GM19328 (cell line): ENCODE results near the gene ILK.
A peak's percentile ranks its signal among the peaks of the same experiment; 100 is the strongest.

Source experiments
- ATAC-seq: cut with Tn5 transposase; IDR thresholded peaks from one replicate; pipeline ENCODE4 v1.9.1; 2021; ENCODE audit warnings: mild to moderate bottlenecking, moderate library complexity; ENCODE audit not compliant: unreplicated experiment

Gene ILK

DNA sequence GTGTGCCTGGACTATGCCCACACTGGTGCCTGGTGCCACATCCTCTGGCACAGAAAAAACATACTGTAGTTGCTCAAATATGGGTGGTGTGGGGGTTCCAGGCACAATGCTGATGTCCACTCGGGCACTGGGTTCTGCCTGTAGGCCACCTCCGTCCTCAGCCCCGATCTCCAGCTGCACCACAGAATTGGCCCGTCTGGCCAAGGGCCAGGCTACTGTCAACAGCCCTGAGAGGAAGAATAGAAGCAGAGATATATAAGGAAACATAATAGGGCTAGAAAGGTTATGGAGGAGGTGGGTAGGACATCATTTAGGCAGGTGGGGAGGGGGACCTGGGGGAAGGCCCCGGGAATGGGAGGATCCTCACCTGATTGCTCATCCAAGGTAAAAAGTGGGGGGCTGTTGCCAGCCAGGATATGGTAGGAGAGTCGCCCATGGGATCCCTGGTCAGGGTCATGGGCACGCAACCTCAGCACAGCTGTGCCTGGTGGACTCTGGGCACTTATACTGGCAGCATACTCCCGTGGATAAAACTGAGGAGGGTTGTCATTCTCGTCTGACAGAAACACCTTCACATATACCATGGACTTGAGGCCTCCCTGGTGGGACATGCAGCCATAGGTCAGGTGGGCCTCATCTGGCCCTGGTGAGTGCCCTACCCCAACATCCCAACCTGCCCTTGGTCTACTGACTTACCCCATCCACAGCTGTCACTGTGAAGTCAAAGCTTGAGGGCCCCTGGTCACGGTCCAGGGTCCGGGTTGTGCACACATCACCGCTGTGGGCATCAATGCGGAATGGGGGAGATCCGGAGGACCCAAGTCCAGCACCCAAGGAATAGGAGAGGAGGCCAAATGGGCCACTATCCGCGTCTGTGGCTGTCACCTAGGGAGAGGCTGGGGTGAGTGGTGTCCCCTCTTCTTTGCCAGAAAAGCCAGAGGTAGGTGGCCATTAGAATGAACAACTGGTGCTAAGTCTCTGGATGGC is 30.1 kb downstream of the ILK start:
- ATAC-seq, result no peak

GRCh38 chr11:6634534-6634933 is 31.0 kb downstream of the ILK start:
- ATAC-seq, result no peak

- ATAC-seq, result no peak
These were observed 31.7 kb downstream of the ILK start for GRCh38 chr11:6635082-6635932.

DNA sequence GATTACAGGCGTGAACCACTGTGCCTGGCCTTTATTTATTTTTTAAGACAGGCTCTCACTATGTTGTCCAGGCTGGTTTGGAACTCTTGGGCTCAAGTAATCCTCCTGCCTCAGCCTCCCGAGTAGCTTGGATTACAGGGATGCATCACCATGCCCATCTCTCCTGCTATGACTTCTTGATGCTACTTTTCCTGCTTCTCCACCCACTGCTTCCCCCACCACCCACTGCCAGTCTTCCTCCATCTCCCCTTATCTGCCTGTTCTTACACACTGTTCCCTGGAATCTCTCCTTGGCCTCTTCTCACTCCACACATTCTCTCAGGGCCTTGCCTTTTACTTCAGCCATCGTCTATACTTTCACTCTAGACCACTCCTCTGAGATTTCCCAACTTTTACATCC is 32.9 kb downstream of the ILK start:
- ATAC-seq, result no peak

DNA sequence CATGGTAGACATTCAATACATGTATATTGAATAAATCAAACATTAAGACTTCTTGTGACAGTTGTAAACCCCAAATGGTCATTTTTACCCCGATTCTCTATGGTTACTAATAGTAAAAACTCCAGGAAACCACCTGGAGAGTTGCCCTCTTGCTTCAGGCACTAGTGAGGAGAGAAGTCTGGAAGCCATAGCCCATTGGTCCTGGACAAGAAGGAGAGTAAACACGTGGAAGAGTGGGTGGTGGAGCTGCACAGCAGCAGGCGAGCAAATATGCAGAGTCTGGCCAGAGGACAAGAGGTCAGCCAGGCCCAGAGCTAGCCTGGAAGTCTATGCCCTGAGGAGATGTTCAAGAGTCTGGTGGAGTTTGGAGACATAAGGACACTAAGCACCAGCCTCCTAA is 34.3 kb downstream of the ILK start:
- ATAC-seq, result no peak

GRCh38 chr11:6638429-6638828 is 34.9 kb downstream of the ILK start:
- no peak for ATAC-seq

DNA sequence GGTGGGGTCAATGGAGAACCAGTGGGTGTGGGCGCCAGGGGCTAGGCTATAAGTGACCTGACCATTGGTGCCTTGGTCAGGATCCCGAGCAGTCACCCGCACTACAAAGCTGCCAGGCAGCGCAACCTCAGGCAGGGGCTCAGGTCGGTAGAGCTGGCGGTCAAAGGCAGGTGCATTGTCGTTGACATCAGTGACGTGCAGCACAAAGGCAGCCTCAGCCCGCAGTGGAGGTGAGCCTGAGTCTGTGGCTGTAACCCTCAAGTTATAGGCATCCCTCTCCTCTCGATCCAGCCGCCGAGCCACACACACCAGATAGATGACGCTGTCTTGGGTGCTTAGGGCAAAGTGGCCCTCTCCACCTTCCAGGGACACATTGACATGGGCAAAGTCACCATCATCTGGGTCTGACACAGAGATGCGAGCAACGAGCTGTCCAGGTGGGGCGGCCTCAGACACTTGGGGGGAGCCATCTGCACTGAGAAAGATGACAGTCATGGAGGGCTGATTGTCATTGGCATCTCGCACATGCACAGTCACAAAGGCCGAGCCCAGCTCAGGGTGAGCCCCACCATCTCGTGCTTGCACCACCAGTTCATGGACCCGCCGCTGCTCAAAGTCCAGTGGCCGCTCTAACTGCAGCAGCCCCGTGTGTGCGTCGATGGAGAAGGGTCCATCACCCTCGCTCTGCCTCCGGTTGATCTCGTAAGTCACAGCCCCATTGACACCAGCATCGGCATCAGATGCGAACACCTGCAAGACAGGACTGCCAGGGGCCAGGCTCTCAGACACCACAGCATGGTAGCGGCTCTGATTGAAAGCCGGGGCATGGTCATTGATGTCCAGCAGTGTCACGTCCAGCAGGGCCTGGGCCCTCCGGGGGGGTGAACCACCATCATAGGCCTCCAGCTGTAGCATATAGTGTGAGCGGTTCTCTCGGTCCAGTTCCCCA is 36.7 kb downstream of the ILK start:
- ATAC-seq, result no peak

DNA sequence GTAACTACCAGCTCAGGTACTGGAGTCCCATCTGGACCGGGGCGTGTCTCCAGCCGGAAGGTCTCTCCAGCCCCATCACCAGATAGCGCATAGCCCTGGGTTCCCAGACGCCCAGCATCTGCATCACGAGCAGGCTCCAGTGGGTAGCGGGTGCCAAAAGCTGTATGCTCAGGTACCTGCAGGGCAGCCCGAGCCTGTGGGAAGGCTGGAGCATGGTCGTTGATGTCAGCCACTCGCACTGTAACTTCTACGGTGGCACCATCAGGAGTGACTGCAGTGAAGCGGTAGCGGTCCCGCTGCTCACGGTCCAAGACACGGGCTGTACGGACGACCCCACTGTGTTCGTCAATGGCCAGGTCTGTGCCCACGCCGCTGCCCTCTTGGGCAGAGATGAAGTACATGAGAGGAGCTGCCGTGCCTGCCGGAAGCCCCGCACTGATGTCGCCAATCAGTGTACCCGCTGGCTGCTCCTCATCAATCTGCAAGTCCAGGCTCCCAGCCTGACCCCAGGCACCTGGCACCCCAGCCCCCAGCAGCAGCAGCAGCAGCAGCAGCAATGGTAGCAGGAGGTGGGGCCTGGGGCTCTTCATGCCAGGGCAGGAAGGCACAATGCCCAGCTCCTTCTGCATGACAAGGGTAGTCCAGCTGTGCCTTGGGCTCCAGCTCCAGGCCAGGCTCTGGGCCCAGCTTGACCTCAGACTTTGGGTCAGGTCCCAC is 37.6 kb downstream of the ILK start:
- no peak for ATAC-seq

DNA sequence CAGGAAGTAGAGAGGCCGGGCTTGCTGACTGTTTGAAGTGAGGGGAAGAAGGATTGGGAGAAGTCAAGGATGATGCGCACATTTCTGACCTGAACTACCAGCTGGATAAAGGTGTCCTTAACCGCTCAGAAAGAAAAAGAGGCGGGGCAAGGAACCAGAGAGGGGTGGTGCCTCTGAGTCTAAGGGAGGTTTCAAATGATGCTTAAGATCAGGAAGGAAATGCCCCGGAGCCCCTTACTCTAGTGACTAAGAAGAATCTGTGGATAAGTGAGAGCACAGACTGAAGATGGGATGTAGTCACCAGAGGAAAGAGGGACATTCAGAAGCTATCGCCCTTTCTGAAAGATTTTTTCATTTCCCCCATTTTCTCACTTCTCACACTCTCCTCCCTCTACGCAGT is 39.4 kb downstream of the ILK start:
- ATAC-seq, result no peak

- no peak for ATAC-seq
These were observed 42.5 kb downstream of the ILK start for GRCh38 chr11:6646071-6646470.

DNA sequence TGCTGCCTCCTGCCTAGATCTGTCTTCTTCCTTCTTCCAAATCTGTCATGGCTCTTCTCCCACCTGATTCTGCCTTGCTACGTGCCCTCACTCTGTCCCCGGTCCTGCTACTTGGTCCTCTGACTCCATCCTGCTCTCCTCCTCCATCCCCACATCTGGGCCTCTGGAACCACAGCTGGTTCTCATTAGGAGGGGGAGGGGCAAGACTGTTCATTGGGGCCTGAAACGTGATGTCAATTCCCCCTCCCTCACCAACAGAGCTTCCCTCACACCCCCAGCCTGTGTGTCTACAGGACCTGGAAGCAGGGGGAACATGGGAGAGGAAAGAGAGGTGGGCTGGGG is 43.0 kb downstream of the ILK start:
- ATAC-seq, result no peak

DNA sequence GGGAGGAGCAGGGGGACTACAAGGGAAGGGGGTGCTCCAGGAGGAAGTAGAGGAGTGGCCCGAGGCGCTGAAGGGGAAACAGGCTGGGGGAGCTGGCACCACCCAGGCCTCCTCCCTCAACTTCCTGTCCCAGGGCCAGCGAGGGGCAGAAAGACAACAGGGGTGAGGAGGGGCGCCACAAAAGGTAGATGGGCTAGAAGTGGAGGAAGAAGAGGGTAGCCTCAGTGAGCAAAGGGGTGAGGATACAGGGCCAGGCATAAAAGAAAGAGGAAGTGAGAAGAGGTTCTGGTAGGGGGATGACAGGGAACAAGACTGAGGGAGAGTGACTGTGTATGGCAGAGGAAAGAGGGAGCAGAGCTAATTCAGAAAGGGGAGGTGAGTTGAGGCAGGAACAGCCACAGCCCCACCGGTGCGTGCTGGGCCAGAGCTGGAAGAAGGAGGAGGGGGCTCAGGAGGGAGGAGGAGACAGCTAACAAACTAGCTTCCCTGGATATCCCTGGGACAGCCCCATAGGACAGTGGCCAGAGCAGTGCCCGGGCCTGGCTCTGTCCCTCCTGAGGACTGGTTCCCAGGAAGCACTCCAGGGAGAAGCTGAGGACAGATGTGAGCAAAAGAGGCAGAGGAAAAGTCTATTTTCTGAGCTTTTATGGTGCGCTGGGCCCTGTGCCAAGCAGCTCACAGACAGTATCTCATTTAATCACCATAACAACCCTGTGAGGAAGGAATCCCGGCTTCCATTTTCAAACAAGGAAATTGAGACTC is 43.5 kb downstream of the ILK start:
- peak; percentile 80 for ATAC-seq

GRCh38 chr11:6647836-6648235 is 44.3 kb downstream of the ILK start:
- no peak for ATAC-seq

DNA sequence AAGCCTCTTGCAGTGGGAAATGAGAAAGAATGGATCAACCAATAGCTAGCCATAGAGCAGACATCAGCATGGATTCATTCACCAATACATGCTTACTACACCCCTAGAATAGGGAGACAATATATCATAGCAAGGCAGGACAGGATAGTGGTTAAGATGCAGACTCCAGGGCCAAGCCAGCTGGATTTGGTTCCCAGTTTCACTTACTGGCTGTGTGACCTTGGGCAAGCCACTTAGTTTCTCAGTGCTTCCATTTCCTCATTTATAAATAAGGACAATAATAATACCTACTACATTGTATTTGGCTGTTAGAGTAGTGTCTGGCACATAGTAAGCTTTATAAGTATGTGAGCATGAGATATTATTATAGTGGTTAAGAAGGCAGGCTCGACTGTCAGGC is 44.9 kb downstream of the ILK start:
- no peak for ATAC-seq

GRCh38 chr11:6650104-6650503 is 46.5 kb downstream of the ILK start:
- ATAC-seq, result no peak

DNA sequence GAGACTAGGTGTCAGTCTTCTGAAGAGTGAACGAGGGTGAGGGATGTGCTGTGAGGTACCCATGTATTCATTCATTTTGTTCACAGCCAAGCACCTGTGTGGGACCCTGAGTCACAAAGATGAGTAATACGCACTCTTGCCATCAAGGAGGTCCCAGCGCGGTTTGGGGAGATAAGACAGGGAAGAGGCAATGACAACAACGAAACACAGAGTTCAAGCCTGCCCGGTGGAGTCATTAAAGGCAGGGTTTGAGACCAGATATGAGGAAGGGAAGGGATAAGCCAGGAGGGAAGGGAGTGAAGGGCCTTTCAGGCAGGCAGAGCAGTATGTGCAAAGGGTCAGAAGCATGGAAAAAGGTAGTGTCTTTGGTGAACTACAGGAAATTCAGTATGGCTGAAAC is 47.4 kb downstream of the ILK start:
- no peak for ATAC-seq

- no peak for ATAC-seq
These were observed 48.6 kb downstream of the ILK start for GRCh38 chr11:6652182-6652581.

DNA sequence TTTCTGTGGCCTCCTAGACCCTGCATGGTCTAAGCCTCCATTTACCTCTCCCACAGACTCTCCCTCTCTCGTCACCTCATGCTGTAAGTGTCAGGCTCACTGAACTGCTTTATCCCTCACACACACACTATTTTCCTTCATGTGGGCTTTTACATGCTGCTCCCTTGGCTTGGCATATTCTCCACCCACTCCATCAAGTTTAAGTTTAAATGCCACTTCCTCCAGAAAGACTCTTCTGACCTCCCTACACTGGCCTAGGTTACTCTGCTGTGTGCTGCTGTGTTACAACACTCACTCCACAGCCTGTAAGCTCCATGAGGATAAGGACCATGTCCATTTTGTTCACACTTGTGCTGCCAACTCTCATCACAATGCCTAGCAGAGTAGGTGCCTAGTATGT is 49.5 kb downstream of the ILK start:
- no peak for ATAC-seq

DNA sequence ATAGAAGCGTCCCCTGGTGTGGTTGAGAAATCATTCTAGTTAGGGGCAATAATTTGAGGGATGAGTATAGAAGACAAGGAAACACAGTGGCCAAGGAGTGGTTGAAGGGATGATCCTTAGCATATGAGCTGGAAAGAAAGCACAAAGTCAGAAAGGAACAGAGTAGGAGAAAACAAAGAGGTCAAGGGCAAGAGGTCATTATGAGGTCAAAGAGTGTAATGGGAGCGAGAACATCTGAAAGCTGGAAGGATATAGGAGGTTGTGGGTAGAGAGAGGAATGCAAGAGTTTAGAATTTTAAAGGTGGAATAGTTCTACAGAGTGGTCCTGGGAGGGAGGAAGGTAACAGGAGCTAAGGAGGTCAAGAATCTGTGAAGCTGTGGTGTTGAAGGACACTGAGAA is 50.1 kb downstream of the ILK start:
- no peak for ATAC-seq
